ENCODE measurements around the gene MED31. TPM values are rescaled to one million over a fixed set of nuclear protein-coding genes. Genes with fewer than 3 reads are reported as not detected.
"Not testable (repeated sequence)": the region's sequence is repeated elsewhere in the genome, so short reads cannot be mapped to it uniquely, and the experiment has no call there.

Gene MED31
- total and polyA plus RNA-seq, 7 experiments from 2014 or later: 21.4 to 41.2 (median 26.7) TPM

GRCh38 chr17:6596081-6596480 is 55.3 kb downstream of the MED31 start:
- intact Hi-C loops (cut with micrococcal nuclease): no loop called here
- Mint-ChIP-seq H3K27me3 (no peaks in the 10 kb centered on the region), H3K4me1 (peaks cover 0 to 4% (median 0%) of the 10 kb centered on the region in 7 donors), H3K36me3 (peaks cover 16 to 80% (median 44%) of the 10 kb centered on the region in 5 donors), H3K4me3 (no peak overlapping the region), H3K9me3 (peaks cover 0 to 1% (median 0%) of the 10 kb centered on the region in 11 donors), H3K27ac (no peak overlapping the region)
- POLR2A ChIA-PET: no interaction called here
- H3K27ac ChIP-seq (ENCODE audit: low read depth, low read length): no peak overlapping the region
- no peaks in the 10 kb centered on the region for H3K9me3 ChIP-seq (ENCODE audit: control insufficient read depth in 2 of 3, low read length in 3 of 3)
- H3K36me3 ChIP-seq (ENCODE audit: control insufficient read depth in 2 of 3, insufficient read depth in 3 of 3, low read length in 3 of 3): peaks cover 0 to 59% (median 3%) of the 10 kb centered on the region in 3 experiments
- CTCF ChIA-PET: no interaction called here
- DNase-seq (no peak), ATAC-seq (no peak)
- H3K27me3 ChIP-seq (ENCODE audit: control insufficient read depth in 2 of 2, insufficient read depth in 2 of 2, low read length in 2 of 2): no peaks in the 10 kb centered on the region
- no peak overlapping the region for H3K4me3 ChIP-seq (ENCODE audit: low read length)
- H3K4me1 ChIP-seq (ENCODE audit: control insufficient read depth in 2 of 2, insufficient read depth in 2 of 2, low read length in 2 of 2): no peaks in the 10 kb centered on the region

- H3K9me3 ChIP-seq (ENCODE audit: control insufficient read depth in 2 of 3, low read length in 3 of 3); H3K4me1 ChIP-seq (ENCODE audit: control insufficient read depth in 2 of 2, insufficient read depth in 2 of 2, low read length in 2 of 2); H3K9me3 Mint-ChIP-seq; H3K27ac ChIP-seq (ENCODE audit: low read depth, low read length); DNase-seq; H3K4me1 Mint-ChIP-seq; intact Hi-C loops (cut with micrococcal nuclease); POLR2A ChIA-PET; CTCF ChIA-PET; ATAC-seq; H3K27me3 Mint-ChIP-seq; H3K27me3 ChIP-seq (ENCODE audit: control insufficient read depth in 2 of 2, insufficient read depth in 2 of 2, low read length in 2 of 2); H3K4me3 Mint-ChIP-seq; H3K4me3 ChIP-seq (ENCODE audit: low read length); H3K27ac Mint-ChIP-seq: not testable (repeated sequence)
- peaks cover 24 to 79% (median 53%) of the 10 kb centered on the region in 5 donors for H3K36me3 Mint-ChIP-seq
- H3K36me3 ChIP-seq (ENCODE audit: control insufficient read depth in 2 of 3, insufficient read depth in 3 of 3, low read length in 3 of 3): peaks cover 0 to 70% (median 3%) of the 10 kb centered on the region in 3 experiments
These were observed 58.0 kb downstream of the MED31 start for GRCh38 chr17:6593371-6593770.

Small RNA genes lying within 50 kb of the gene (microRNA-seq; reads per million reads assigned to microRNA genes)
- gene MIR4520-1 (ENCODE audit: borderline microRNAs expressed): not detected
- not detected for gene MIR4520-2 (ENCODE audit: borderline microRNAs expressed)

Other genes starting within 250 kb of the MED31 start
- gene AIPL1, start 216.5 kb downstream of the MED31 start, total RNA-seq: not detected
- gene AIPL1, start 216.5 kb downstream of the MED31 start, polyA plus RNA-seq: not detected
- gene PIMREG, start 207.2 kb downstream of the MED31 start, total RNA-seq: 10 to 100 TPM in 1 of 5 experiments, under 1 TPM in 1, not detected in 3; 0.49 to 18.6 TPM
- under 1 TPM; 0.12 to 0.47 TPM for gene PIMREG, start 207.2 kb downstream of the MED31 start, polyA plus RNA-seq
- under 1 TPM; 0.46 to 0.58 (median 0.51) TPM for gene PITPNM3, start 95.0 kb downstream of the MED31 start, total RNA-seq
- under 1 TPM in 1 of 2 donors, not detected in 1; 0.04 TPM for gene PITPNM3, start 95.0 kb downstream of the MED31 start, polyA plus RNA-seq
- 10 to 100 TPM; 12.4 to 18.4 (median 17.9) TPM for gene KIAA0753, start 10.9 kb downstream of the MED31 start, total RNA-seq
- 1 to 10 TPM; 2.6 to 3.5 TPM for gene KIAA0753, start 10.9 kb downstream of the MED31 start, polyA plus RNA-seq
- gene TXNDC17, start 10.5 kb downstream of the MED31 start, total RNA-seq: 10 to 100 TPM; 14.3 to 70.3 (median 18.5) TPM
- 10 to 100 TPM; 65.1 to 89.7 TPM for gene TXNDC17, start 10.5 kb downstream of the MED31 start, polyA plus RNA-seq
- 1 to 10 TPM; 1.9 to 6.1 (median 1.9) TPM for gene C17orf100, start 157 bp upstream of the MED31 start, total RNA-seq
- gene C17orf100, start 157 bp upstream of the MED31 start, polyA plus RNA-seq: 1 to 10 TPM; 6.1 to 9.5 TPM
- not detected for gene SLC13A5, start 61.8 kb upstream of the MED31 start, total RNA-seq
- not detected for gene SLC13A5, start 61.8 kb upstream of the MED31 start, polyA plus RNA-seq
- 100 to 1,000 TPM in 1 of 5 experiments, 10 to 100 TPM in 4; 36.3 to 475 (median 76.6) TPM for gene XAF1, start 104.4 kb upstream of the MED31 start, total RNA-seq
- 10 to 100 TPM; 28.1 to 53.4 TPM for gene XAF1, start 104.4 kb upstream of the MED31 start, polyA plus RNA-seq
- 1 to 10 TPM in 1 of 5 experiments, under 1 TPM in 4; 0.30 to 7.4 (median 0.66) TPM for gene FBXO39, start 124.6 kb upstream of the MED31 start, total RNA-seq
- gene FBXO39, start 124.6 kb upstream of the MED31 start, polyA plus RNA-seq: under 1 TPM; 0.27 to 0.38 TPM
- gene TEKT1, start 180.1 kb upstream of the MED31 start, total RNA-seq: not detected
- not detected for gene TEKT1, start 180.1 kb upstream of the MED31 start, polyA plus RNA-seq

All from naive thymus-derived CD4-positive, alpha-beta T cell (primary cell).